ENCODE results near the gene RAD51.
"Not testable (repeated sequence)": the region's sequence is repeated elsewhere in the genome, so short reads cannot be mapped to it uniquely, and the experiment has no call there.

RAD51 gene

GRCh38 chr15:40694688-40695468 lies at the start of gene RAD51:
RAD51 (plus strand) TSS chr15:40695174; CDS start chr15:40698759, 3,585 bp downstream.
- DNase-seq = peak; percentile 96

GRCh38 chr15:40647523-40647922 lies 47.5 kb upstream of the RAD51 start:
- DNase-seq = no peak

- no peak for DNase-seq
Measured at GRCh38 chr15:40650479-40650878, 44.5 kb upstream of the RAD51 start.

GRCh38 chr15:40660686-40661085 lies 34.3 kb upstream of the RAD51 start:
- DNase-seq = no peak

GRCh38 chr15:40664909-40665308 lies 30.1 kb upstream of the RAD51 start:
- DNase-seq = no peak

- not testable (repeated sequence) for DNase-seq
Measured at GRCh38 chr15:40676290-40676689, 18.7 kb upstream of the RAD51 start.

- not testable (repeated sequence) for DNase-seq
Measured at GRCh38 chr15:40676906-40677305, 18.1 kb upstream of the RAD51 start.

- DNase-seq = no peak
Measured at GRCh38 chr15:40680151-40680550, 14.8 kb upstream of the RAD51 start.

GRCh38 chr15:40680959-40681358 lies 14.0 kb upstream of the RAD51 start:
- DNase-seq = not testable (repeated sequence)

GRCh38 chr15:40684381-40684780 lies 10.6 kb upstream of the RAD51 start:
- no peak for DNase-seq

- DNase-seq = no peak
Measured at GRCh38 chr15:40685376-40685775, 9.6 kb upstream of the RAD51 start.

GRCh38 chr15:40688932-40689799 lies 5.8 kb upstream of the RAD51 start:
- DNase-seq = no peak

GRCh38 chr15:40691737-40692136 lies 3.2 kb upstream of the RAD51 start:
- DNase-seq = no peak

GRCh38 chr15:40693904-40694687 lies 878 bp upstream of the RAD51 start:
- DNase-seq = no peak

GRCh38 chr15:40695469-40695890 lies 506 bp downstream of the RAD51 start:
- DNase-seq = peak; percentile 40

- DNase-seq = no peak
Measured at GRCh38 chr15:40696228-40696627, 1.3 kb downstream of the RAD51 start.

- no peak for DNase-seq
Measured at GRCh38 chr15:40697916-40698315, 2.9 kb downstream of the RAD51 start.

- DNase-seq = no peak
Measured at GRCh38 chr15:40702077-40702476, 7.1 kb downstream of the RAD51 start.

GRCh38 chr15:40706121-40706520 lies 11.1 kb downstream of the RAD51 start:
- DNase-seq = no peak

GRCh38 chr15:40714144-40714543 lies 19.2 kb downstream of the RAD51 start:
- no peak for DNase-seq

- no peak for DNase-seq
Measured at GRCh38 chr15:40716165-40716564, 21.2 kb downstream of the RAD51 start.

GRCh38 chr15:40721701-40722100 lies 26.7 kb downstream of the RAD51 start:
- no peak for DNase-seq

- DNase-seq = no peak
Measured at GRCh38 chr15:40722354-40722753, 27.4 kb downstream of the RAD51 start.
